ENCODE measurements around the gene UHRF1. TPM values are rescaled to one million over a fixed set of nuclear protein-coding genes. Genes with fewer than 3 reads are reported as not detected.

The UHRF1 gene
- total and polyA plus RNA-seq, 2 of the 13 experiments (the other 11 are each of a cell fraction or from before 2014, with no cell fraction given), result 6.8 to 78.4 TPM

DNA sequence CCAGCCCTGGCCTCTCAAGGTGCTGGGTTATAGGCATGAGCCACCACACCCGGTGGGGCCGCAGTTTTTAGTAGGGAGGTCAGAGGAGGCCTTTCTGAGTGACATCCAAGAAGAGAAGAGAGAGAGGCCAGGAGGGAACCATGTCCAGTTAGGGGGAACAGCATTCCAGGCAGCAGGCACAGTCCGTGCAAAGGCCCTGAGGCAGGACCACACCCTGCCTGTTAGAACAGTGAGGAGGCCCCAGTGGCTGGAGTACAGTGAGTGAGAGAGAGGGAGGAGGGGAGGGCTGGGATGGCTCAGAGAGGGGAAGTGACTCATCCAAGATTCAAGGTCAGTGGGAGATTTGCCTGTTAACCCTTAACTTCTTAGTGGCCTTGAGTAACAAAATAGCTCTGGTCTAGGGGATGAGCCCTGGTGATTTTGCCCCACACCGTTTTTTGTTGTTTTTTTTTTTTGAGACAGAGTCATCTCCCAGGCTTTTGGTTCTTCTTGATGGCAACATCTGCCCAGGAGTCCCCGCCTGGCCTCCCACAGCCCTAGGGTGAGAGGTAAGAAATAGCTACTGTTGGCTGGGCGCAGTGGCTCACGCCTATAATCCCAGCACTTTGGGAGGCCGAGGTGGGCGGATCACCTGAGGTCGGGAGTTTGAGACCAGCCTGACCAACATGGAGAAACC, 39.1 kb upstream of the UHRF1 start (continued):
- no peak for TF ChIP-seq MTF2 (CRISPR knock-in tag; IDR thresholded peaks at IDR 0.05; ENCODE audit: borderline replicate concordance)
- TF ChIP-seq ZC3H4 (CRISPR knock-in tag; IDR thresholded peaks at IDR 0.05; ENCODE audit: borderline replicate concordance), result no peak
- peak; percentile 30; the same call in 1 of the 2 replicates for TF ChIP-seq GFI1 (CRISPR knock-in tag; IDR thresholded peaks at IDR 0.05; ENCODE audit: borderline replicate concordance)
- TF ChIP-seq, protein P1, sequence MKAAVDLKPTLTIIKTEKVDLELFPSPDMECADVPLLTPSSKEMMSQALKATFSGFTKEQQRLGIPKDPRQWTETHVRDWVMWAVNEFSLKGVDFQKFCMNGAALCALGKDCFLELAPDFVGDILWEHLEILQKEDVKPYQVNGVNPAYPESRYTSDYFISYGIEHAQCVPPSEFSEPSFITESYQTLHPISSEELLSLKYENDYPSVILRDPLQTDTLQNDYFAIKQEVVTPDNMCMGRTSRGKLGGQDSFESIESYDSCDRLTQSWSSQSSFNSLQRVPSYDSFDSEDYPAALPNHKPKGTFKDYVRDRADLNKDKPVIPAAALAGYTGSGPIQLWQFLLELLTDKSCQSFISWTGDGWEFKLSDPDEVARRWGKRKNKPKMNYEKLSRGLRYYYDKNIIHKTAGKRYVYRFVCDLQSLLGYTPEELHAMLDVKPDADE (CRISPR knock-in tag; IDR thresholded peaks at IDR 0.05), result no peak
- TF ChIP-seq, protein P2, sequence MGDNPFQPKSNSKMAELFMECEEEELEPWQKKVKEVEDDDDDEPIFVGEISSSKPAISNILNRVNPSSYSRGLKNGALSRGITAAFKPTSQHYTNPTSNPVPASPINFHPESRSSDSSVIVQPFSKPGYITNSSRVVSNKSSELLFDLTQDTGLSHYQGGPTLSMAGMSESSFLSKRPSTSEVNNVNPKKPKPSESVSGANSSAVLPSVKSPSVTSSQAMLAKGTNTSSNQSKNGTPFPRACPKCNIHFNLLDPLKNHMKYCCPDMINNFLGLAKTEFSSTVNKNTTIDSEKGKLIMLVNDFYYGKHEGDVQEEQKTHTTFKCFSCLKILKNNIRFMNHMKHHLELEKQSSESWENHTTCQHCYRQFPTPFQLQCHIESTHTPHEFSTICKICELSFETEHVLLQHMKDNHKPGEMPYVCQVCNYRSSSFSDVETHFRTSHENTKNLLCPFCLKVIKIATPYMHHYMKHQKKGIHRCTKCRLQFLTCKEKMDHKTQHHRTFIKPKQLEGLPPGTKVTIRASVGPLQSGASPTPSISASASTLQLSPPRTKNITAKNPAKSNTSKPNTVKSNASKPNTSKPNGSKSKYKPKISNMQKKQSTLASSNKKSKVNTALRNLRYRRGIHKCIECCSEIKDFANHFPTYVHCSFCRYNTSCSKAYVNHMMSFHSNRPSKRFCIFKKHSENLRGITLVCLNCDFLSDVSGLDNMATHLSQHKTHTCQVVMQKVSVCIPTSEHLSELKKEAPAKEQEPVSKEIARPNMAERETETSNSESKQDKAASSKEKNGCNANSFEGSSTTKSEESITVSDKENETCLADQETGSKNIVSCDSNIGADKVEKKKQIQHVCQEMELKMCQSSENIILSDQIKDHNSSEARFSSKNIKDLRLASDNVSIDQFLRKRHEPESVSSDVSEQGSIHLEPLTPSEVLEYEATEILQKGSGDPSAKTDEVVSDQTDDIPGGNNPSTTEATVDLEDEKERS (CRISPR knock-in tag; IDR thresholded peaks at IDR 0.05), result peak; percentile 100
- no peak for TF ChIP-seq MXD4 (CRISPR knock-in tag; IDR thresholded peaks at IDR 0.05)
- peak; percentile 82; the same call in 1 of the 2 replicates for TF ChIP-seq ZNF761 (CRISPR knock-in tag; conservative IDR thresholded peaks at IDR 0.05)
- TF ChIP-seq, protein P3, sequence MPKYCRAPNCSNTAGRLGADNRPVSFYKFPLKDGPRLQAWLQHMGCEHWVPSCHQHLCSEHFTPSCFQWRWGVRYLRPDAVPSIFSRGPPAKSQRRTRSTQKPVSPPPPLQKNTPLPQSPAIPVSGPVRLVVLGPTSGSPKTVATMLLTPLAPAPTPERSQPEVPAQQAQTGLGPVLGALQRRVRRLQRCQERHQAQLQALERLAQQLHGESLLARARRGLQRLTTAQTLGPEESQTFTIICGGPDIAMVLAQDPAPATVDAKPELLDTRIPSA (CRISPR knock-in tag; IDR thresholded peaks at IDR 0.05; ENCODE audit: borderline replicate concordance), result no peak
- peak; percentile 100 for TF ChIP-seq ZMYM2 (CRISPR knock-in tag; IDR thresholded peaks at IDR 0.05)
- TF ChIP-seq TCF12 (IDR thresholded peaks at IDR 0.05), result no peak
- TF ChIP-seq TCF12 (CRISPR knock-in tag; IDR thresholded peaks at IDR 0.05), result peak; percentile 76; the same call in 1 of the 2 replicates
- TF ChIP-seq, protein P4, sequence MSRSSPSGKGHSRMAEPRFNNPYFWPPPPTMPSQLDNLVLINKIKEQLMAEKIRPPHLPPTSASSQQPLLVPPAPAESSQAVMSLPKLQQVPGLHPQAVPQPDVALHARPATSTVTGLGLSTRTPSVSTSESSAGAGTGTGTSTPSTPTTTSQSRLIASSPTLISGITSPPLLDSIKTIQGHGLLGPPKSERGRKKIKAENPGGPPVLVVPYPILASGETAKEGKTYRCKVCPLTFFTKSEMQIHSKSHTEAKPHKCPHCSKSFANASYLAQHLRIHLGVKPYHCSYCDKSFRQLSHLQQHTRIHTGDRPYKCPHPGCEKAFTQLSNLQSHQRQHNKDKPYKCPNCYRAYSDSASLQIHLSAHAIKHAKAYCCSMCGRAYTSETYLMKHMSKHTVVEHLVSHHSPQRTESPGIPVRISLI (CRISPR knock-in tag; IDR thresholded peaks at IDR 0.05; ENCODE audit: borderline replicate concordance), result peak; percentile 91
- TF ChIP-seq, protein P5, sequence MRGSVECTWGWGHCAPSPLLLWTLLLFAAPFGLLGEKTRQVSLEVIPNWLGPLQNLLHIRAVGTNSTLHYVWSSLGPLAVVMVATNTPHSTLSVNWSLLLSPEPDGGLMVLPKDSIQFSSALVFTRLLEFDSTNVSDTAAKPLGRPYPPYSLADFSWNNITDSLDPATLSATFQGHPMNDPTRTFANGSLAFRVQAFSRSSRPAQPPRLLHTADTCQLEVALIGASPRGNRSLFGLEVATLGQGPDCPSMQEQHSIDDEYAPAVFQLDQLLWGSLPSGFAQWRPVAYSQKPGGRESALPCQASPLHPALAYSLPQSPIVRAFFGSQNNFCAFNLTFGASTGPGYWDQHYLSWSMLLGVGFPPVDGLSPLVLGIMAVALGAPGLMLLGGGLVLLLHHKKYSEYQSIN (CRISPR knock-in tag; IDR thresholded peaks at IDR 0.05; ENCODE audit: borderline replicate concordance), result no peak
- peak; percentile 75; the same call in 1 of the 2 replicates for TF ChIP-seq BRD4 (CRISPR knock-in tag; IDR thresholded peaks at IDR 0.05)
- no peak for TF ChIP-seq TOPORS (CRISPR knock-in tag; IDR thresholded peaks at IDR 0.05)
- TF ChIP-seq, protein P6, sequence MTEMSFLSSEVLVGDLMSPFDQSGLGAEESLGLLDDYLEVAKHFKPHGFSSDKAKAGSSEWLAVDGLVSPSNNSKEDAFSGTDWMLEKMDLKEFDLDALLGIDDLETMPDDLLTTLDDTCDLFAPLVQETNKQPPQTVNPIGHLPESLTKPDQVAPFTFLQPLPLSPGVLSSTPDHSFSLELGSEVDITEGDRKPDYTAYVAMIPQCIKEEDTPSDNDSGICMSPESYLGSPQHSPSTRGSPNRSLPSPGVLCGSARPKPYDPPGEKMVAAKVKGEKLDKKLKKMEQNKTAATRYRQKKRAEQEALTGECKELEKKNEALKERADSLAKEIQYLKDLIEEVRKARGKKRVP (CRISPR knock-in tag; IDR thresholded peaks at IDR 0.05), result 0 out of 4 replicates have a peak, but pooled peaks of 1 of the 2 experiments have one; percentile 43
- TF ChIP-seq PRMT3 (CRISPR knock-in tag; IDR thresholded peaks at IDR 0.05; ENCODE audit: borderline replicate concordance, low read depth), result no peak
- TF ChIP-seq NR1H2 (CRISPR knock-in tag; IDR thresholded peaks at IDR 0.05; ENCODE audit: borderline replicate concordance, low read depth), result no peak
- TF ChIP-seq ZNF17 (CRISPR knock-in tag; IDR thresholded peaks at IDR 0.05), result no peak
- TF ChIP-seq IRF2 (CRISPR knock-in tag; IDR thresholded peaks at IDR 0.05), result peak; percentile 77
- TF ChIP-seq POLR2A (IDR thresholded peaks at IDR 0.05; ENCODE audit: insufficient read depth in 1 of 2, low read depth in 2 of 2, low read length in 2 of 2), result no peak
- peak; percentile 79 for TF ChIP-seq ZNF629 (CRISPR knock-in tag; conservative IDR thresholded peaks at IDR 0.05)
